ENCODE data around the gene GRB10. TPM values are rescaled to one million over a fixed set of nuclear protein-coding genes. Genes with fewer than 3 reads are reported as not detected.

GRB10 gene
- total RNA-seq, 1 experiment from 2014 or later = 68.2 TPM

GRCh38 chr7:50669890-50670289, 112.8 kb downstream of the GRB10 start:
- peaks cover 3% of the 10 kb centered on the region for H3K4me1 Mint-ChIP-seq (ENCODE audit: insufficient read depth, unreplicated experiment)
- no peak for TF ChIP-seq CTCF (IDR thresholded peaks at IDR 0.05; ENCODE audit: unreplicated experiment)
- no TSS peak for BruUV-seq (replicated peaks)
- no peak for DNase-seq (ENCODE audit: unreplicated experiment)
- H3K27me3 Mint-ChIP-seq (ENCODE audit: insufficient read depth, unreplicated experiment) = no peaks in the 10 kb centered on the region
- peaks cover 42% of the 10 kb centered on the region for H3K36me3 Mint-ChIP-seq (ENCODE audit: insufficient read depth, unreplicated experiment)
- H3K9me3 Mint-ChIP-seq (ENCODE audit: unreplicated experiment) = no peaks in the 10 kb centered on the region
- H3K4me3 Mint-ChIP-seq (ENCODE audit: unreplicated experiment) = no peak overlapping the region
- no peak overlapping the region for H3K27ac Mint-ChIP-seq (ENCODE audit: low read depth, unreplicated experiment)
- intact Hi-C loops (cut with micrococcal nuclease) = no loop called here
- ChIA-PET CTCF (interaction anchor here (0.6 to 1.1 kb wide), 2 partner anchors 9 to 178 kb away, joined by 3 read pairs; no protein-coding TSS in a partner anchor), POLR2A (interaction anchor here (0.6 kb wide), 1 partner anchor 371 kb away, joined by 4 read pairs; no protein-coding TSS in a partner anchor)

GRCh38 chr7:50667789-50668226, 114.9 kb downstream of the GRB10 start:
- no TSS peak for BruUV-seq (replicated peaks)
- no peak for TF ChIP-seq CTCF (IDR thresholded peaks at IDR 0.05; ENCODE audit: unreplicated experiment)
- H3K27me3 Mint-ChIP-seq (ENCODE audit: insufficient read depth, unreplicated experiment) = no peaks in the 10 kb centered on the region
- no peak overlapping the region for H3K4me3 Mint-ChIP-seq (ENCODE audit: unreplicated experiment)
- DNase-seq (ENCODE audit: unreplicated experiment) = no peak
- ChIA-PET POLR2A (no interaction called here), CTCF (interaction anchor here (0.5 to 1.7 kb wide), 7 partner anchors 200 to 601 kb away, joined by 3 to 5 read pairs (median 3); no protein-coding TSS in a partner anchor)
- peaks cover 44% of the 10 kb centered on the region for H3K36me3 Mint-ChIP-seq (ENCODE audit: insufficient read depth, unreplicated experiment)
- H3K27ac Mint-ChIP-seq (ENCODE audit: low read depth, unreplicated experiment) = no peak overlapping the region
- intact Hi-C loops (cut with micrococcal nuclease) = no loop called here
- H3K4me1 Mint-ChIP-seq (ENCODE audit: insufficient read depth, unreplicated experiment) = peaks cover 7% of the 10 kb centered on the region
- no peaks in the 10 kb centered on the region for H3K9me3 Mint-ChIP-seq (ENCODE audit: unreplicated experiment)

GRCh38 chr7:50667338-50667737, 115.4 kb downstream of the GRB10 start:
- no peaks in the 10 kb centered on the region for H3K27me3 Mint-ChIP-seq (ENCODE audit: insufficient read depth, unreplicated experiment)
- peaks cover 41% of the 10 kb centered on the region for H3K36me3 Mint-ChIP-seq (ENCODE audit: insufficient read depth, unreplicated experiment)
- TF ChIP-seq CTCF (IDR thresholded peaks at IDR 0.05; ENCODE audit: unreplicated experiment) = no peak
- no peak overlapping the region for H3K27ac Mint-ChIP-seq (ENCODE audit: low read depth, unreplicated experiment)
- intact Hi-C loops (cut with micrococcal nuclease) = no loop called here
- no peak for DNase-seq (ENCODE audit: unreplicated experiment)
- BruUV-seq (replicated peaks) = no TSS peak
- peaks cover 7% of the 10 kb centered on the region for H3K4me1 Mint-ChIP-seq (ENCODE audit: insufficient read depth, unreplicated experiment)
- ChIA-PET POLR2A (no interaction called here), CTCF (interaction anchor here (0.6 to 1.7 kb wide), 7 partner anchors 200 to 523 kb away, joined by 3 to 5 read pairs (median 3); no protein-coding TSS in a partner anchor)
- no peaks in the 10 kb centered on the region for H3K9me3 Mint-ChIP-seq (ENCODE audit: unreplicated experiment)
- H3K4me3 Mint-ChIP-seq (ENCODE audit: unreplicated experiment) = no peak overlapping the region

DNA sequence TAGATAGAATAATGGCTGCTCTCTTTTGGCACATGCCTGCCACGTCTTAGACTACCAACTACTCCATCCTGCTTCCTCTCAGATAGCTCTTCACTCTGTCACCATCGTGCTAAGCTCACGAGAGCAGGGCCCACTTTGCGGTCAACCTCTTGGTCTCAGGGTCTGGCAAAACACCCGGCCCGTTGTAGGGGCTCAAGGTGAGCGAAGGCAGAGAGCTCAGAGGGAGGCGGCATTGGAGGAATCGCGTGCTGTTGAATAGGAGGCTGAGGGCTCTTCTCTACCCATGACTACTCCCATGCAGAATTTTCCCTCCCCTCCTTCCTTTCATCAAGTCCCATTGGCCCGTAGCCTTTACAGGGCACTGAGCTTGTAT, 116.6 kb downstream of the GRB10 start:
- Mint-ChIP-seq H3K27me3 (ENCODE audit: insufficient read depth, unreplicated experiment) (no peaks in the 10 kb centered on the region), H3K27ac (ENCODE audit: low read depth, unreplicated experiment) (no peak overlapping the region), H3K4me3 (ENCODE audit: unreplicated experiment) (no peak overlapping the region), H3K9me3 (ENCODE audit: unreplicated experiment) (no peaks in the 10 kb centered on the region), H3K4me1 (ENCODE audit: insufficient read depth, unreplicated experiment) (peaks cover 12% of the 10 kb centered on the region), H3K36me3 (ENCODE audit: insufficient read depth, unreplicated experiment) (peaks cover 47% of the 10 kb centered on the region)
- no peak for DNase-seq (ENCODE audit: unreplicated experiment)
- ChIA-PET POLR2A (no interaction called here), CTCF (interaction anchor here (0.6 to 1.8 kb wide), 7 partner anchors 10 to 495 kb away, joined by 3 to 9 read pairs (median 4); no protein-coding TSS in a partner anchor)
- intact Hi-C loops (cut with micrococcal nuclease) = no loop called here
- BruUV-seq (replicated peaks) = no TSS peak
- no peak for TF ChIP-seq CTCF (IDR thresholded peaks at IDR 0.05; ENCODE audit: unreplicated experiment)
